ENCODE results near the gene COL16A1. TPM values are rescaled to one million over a fixed set of nuclear protein-coding genes. Genes with fewer than 3 reads are reported as not detected.

Gene COL16A1
- total RNA-seq, 1 donor from 2014 or later, result 90.7 TPM

DNA sequence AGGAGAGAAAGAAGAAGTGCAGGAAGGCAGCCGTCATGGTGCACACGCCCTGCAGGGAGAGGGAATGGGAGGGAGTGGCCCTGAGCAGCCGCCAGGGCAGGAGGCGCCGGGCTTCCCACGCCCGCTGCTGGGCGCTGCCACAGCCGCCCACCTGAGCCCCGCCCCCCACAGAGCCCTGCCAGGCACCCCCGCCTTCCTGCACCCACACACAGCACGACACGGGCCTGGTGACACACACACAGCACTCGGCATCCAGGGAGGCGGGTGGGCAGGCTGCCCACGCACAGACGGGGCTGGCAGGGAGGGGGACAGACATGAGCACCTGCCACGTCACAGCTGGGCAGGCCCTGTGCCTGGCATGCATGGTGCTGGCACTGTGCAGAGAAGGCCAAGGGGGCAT, 32.9 kb upstream of the COL16A1 start:
- Mint-ChIP-seq H3K27ac (ENCODE audit: unreplicated experiment) (no peak overlapping the region), H3K9me3 (ENCODE audit: unreplicated experiment) (no peaks in the 10 kb centered on the region), H3K36me3 (ENCODE audit: unreplicated experiment) (no peaks in the 10 kb centered on the region), H3K4me1 (ENCODE audit: unreplicated experiment) (no peaks in the 10 kb centered on the region), H3K4me3 (ENCODE audit: unreplicated experiment) (no peak overlapping the region), H3K27me3 (ENCODE audit: unreplicated experiment) (no peaks in the 10 kb centered on the region)
- TF ChIP-seq, protein P1, sequence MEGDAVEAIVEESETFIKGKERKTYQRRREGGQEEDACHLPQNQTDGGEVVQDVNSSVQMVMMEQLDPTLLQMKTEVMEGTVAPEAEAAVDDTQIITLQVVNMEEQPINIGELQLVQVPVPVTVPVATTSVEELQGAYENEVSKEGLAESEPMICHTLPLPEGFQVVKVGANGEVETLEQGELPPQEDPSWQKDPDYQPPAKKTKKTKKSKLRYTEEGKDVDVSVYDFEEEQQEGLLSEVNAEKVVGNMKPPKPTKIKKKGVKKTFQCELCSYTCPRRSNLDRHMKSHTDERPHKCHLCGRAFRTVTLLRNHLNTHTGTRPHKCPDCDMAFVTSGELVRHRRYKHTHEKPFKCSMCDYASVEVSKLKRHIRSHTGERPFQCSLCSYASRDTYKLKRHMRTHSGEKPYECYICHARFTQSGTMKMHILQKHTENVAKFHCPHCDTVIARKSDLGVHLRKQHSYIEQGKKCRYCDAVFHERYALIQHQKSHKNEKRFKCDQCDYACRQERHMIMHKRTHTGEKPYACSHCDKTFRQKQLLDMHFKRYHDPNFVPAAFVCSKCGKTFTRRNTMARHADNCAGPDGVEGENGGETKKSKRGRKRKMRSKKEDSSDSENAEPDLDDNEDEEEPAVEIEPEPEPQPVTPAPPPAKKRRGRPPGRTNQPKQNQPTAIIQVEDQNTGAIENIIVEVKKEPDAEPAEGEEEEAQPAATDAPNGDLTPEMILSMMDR (IDR thresholded peaks at IDR 0.05), result no peak
- no peak for DNase-seq (ENCODE audit: extremely low spot score, unreplicated experiment)

DNA sequence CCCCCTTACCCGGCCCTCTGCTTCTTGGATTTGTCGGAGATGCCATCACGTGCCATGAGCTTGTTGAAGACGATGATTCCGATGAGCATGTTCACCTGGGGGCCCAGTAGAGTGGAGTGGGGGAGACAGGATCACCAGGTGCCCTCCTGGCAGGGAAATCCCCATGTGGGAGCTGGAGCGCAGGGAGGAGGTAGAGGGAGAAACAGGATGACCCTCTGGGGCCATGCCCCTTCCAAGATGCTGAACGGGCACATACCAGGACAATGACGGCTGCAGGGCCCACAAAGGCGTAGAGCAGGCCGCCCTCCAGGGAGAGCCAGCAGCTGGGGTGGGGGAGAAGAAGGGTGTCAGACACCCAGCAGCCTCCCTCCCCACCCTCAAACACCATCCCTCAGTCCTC, 31.8 kb upstream of the COL16A1 start:
- H3K27me3 Mint-ChIP-seq (ENCODE audit: unreplicated experiment), result no peaks in the 10 kb centered on the region
- no peak overlapping the region for H3K27ac Mint-ChIP-seq (ENCODE audit: unreplicated experiment)
- no peaks in the 10 kb centered on the region for H3K9me3 Mint-ChIP-seq (ENCODE audit: unreplicated experiment)
- TF ChIP-seq, protein P1 (IDR thresholded peaks at IDR 0.05), result no peak
- H3K4me1 Mint-ChIP-seq (ENCODE audit: unreplicated experiment), result no peaks in the 10 kb centered on the region
- DNase-seq (ENCODE audit: extremely low spot score, unreplicated experiment), result no peak
- no peaks in the 10 kb centered on the region for H3K36me3 Mint-ChIP-seq (ENCODE audit: unreplicated experiment)
- H3K4me3 Mint-ChIP-seq (ENCODE audit: unreplicated experiment), result no peak overlapping the region

DNA sequence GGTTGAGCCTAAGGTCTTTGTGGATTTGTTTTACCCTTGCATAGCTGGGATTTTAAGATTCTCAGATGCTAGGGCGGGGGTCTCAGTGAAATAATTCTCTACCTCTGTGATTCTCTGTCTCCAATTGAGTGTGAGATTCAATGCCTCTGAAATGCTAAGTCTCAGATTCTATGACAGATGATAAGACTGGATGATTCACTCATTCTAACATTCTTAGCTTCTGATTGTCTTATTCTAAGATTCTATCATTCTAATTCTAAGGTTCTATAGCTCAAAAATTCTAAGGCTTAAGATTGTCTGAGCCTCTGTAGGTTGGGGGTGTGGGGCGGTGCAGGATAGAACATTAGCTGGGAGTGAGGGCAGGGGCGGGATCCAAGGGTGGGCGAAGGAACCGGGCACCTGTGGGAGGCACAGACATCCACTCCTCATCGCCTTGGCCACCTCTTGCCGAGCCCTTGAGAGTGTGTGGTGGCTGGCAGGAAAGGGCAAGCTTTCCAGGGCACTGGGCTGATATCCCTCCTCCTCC, 30.8 kb upstream of the COL16A1 start:
- no peaks in the 10 kb centered on the region for H3K27me3 Mint-ChIP-seq (ENCODE audit: unreplicated experiment)
- no peak for DNase-seq (ENCODE audit: extremely low spot score, unreplicated experiment)
- H3K27ac Mint-ChIP-seq (ENCODE audit: unreplicated experiment), result no peak overlapping the region
- H3K4me1 Mint-ChIP-seq (ENCODE audit: unreplicated experiment), result no peaks in the 10 kb centered on the region
- H3K9me3 Mint-ChIP-seq (ENCODE audit: unreplicated experiment), result no peaks in the 10 kb centered on the region
- no peaks in the 10 kb centered on the region for H3K36me3 Mint-ChIP-seq (ENCODE audit: unreplicated experiment)
- TF ChIP-seq, protein P1 (IDR thresholded peaks at IDR 0.05), result no peak
- H3K4me3 Mint-ChIP-seq (ENCODE audit: unreplicated experiment), result no peak overlapping the region

DNA sequence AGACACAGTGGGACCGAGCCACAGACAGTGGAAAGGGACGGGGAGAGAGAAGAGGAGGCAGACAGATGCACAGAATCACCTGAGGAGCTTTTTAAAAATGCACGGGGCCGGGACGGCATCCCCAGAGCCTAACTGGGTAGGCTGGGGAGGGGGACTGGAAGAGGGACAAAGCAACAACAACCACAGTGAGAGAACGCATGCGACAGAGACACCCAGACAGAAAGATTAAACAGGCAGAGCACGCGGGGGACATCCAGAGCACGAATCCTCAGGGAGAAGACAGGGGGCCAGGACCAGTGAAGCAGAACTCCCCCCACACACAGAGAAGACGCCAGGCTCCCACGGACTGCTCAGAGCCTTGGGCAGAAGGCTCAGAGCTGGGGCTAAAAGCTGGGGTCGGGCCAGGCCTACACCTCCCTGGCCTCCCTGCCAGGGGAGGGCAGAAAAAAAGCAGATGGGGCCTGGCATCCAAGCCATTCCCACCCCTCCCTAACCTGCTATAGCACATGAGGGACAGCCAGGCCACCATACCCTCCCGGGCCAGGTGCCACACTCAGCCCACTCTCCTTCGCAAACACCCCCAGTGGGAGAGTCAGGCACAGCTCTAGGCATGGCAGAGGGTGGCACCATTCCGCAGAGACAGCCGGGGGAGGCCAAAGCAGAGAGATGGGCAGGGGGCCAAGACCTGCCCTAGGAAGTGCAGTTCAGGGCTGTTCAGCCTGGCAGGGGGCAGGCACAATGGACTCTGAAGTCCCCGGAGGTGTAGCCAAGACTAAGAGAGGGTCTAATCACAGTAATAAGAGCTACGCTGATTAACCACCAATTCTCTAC, 29.8 kb upstream of the COL16A1 start:
- no peak for DNase-seq (ENCODE audit: extremely low spot score, unreplicated experiment)
- no peak overlapping the region for H3K27ac Mint-ChIP-seq (ENCODE audit: unreplicated experiment)
- H3K9me3 Mint-ChIP-seq (ENCODE audit: unreplicated experiment), result no peaks in the 10 kb centered on the region
- H3K36me3 Mint-ChIP-seq (ENCODE audit: unreplicated experiment), result no peaks in the 10 kb centered on the region
- TF ChIP-seq, protein P1 (IDR thresholded peaks at IDR 0.05), result no peak
- no peaks in the 10 kb centered on the region for H3K4me1 Mint-ChIP-seq (ENCODE audit: unreplicated experiment)
- H3K4me3 Mint-ChIP-seq (ENCODE audit: unreplicated experiment), result no peak overlapping the region
- no peaks in the 10 kb centered on the region for H3K27me3 Mint-ChIP-seq (ENCODE audit: unreplicated experiment)

DNA sequence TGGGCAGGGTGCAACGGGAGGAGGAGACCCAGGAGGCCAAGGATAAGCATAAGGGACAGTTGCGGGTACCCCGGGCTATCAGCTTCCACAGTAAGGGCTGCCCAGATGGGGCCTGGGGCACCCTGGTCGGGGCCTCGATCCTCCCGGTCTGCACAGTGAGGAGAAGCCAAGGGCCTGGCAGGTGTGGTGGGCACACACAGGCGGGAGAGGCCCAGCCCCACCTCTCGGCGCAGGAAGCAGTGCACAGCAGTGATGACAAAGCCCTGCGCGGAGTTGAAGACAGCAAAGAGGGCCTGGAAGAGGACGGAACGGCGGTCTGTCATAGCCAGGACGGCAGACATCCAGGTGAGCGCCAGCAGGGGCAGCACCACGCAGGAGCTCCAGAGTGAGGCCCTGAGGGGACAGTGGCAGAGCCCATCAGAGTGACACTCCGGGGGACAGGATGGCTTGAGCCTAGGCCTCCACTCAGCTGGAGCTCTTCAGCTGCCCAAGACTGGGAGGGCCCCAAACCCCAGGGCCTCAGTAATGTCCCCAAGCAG, 29.0 kb upstream of the COL16A1 start:
- H3K36me3 Mint-ChIP-seq (ENCODE audit: unreplicated experiment), result no peaks in the 10 kb centered on the region
- TF ChIP-seq, protein P1 (IDR thresholded peaks at IDR 0.05), result no peak
- no peaks in the 10 kb centered on the region for H3K4me1 Mint-ChIP-seq (ENCODE audit: unreplicated experiment)
- H3K9me3 Mint-ChIP-seq (ENCODE audit: unreplicated experiment), result no peaks in the 10 kb centered on the region
- H3K4me3 Mint-ChIP-seq (ENCODE audit: unreplicated experiment), result no peak overlapping the region
- no peak overlapping the region for H3K27ac Mint-ChIP-seq (ENCODE audit: unreplicated experiment)
- H3K27me3 Mint-ChIP-seq (ENCODE audit: unreplicated experiment), result no peaks in the 10 kb centered on the region
- no peak for DNase-seq (ENCODE audit: extremely low spot score, unreplicated experiment)
